ENCODE results near the gene CEP170.

Gene CEP170

GRCh38 chr1:243266231-243266630 is 11.2 kb upstream of the CEP170 start:
- no peak overlapping the region for H3K4me3 ChIP-seq (ENCODE audit: low read depth, low read length)
- no peaks in the 10 kb centered on the region for H3K4me1 ChIP-seq
- no peaks in the 10 kb centered on the region for H3K27me3 ChIP-seq (ENCODE audit: control insufficient read depth, insufficient read depth, low read length)
- H3K79me2 ChIP-seq = peaks cover 6% of the 10 kb centered on the region
- H3K27ac ChIP-seq = no peak overlapping the region
- H3K9ac ChIP-seq = no peak overlapping the region
- H3K9me3 ChIP-seq (ENCODE audit: control insufficient read depth, low read length) = no peaks in the 10 kb centered on the region
- TF ChIP-seq CTCF (IDR thresholded peaks at IDR 0.05) = no peak
- no peak overlapping the region for H3K4me2 ChIP-seq (ENCODE audit: low read length)
- no peaks in the 10 kb centered on the region for H3K36me3 ChIP-seq (ENCODE audit: control insufficient read depth, insufficient read depth, low read length)
- H2AFZ ChIP-seq = no peak overlapping the region

- Histone ChIP-seq H3K9me3 (ENCODE audit: control insufficient read depth, low read length) (no peaks in the 10 kb centered on the region), H3K4me1 (no peaks in the 10 kb centered on the region)
- TF ChIP-seq CTCF (IDR thresholded peaks at IDR 0.05) = no peak
Observed at GRCh38 chr1:243264717-243265116, 9.6 kb upstream of the CEP170 start.

GRCh38 chr1:243261390-243261789 is 6.3 kb upstream of the CEP170 start:
- Histone ChIP-seq H3K9ac (no peak overlapping the region), H3K27me3 (ENCODE audit: control insufficient read depth, insufficient read depth, low read length) (no peaks in the 10 kb centered on the region), H3K4me1 (no peaks in the 10 kb centered on the region), H3K4me3 (ENCODE audit: low read depth, low read length) (no peak overlapping the region), H3K4me2 (ENCODE audit: low read length) (no peak overlapping the region), H3K27ac (no peak overlapping the region), H2AFZ (no peak overlapping the region), H3K79me2 (peaks cover 8% of the 10 kb centered on the region), H3K9me3 (ENCODE audit: control insufficient read depth, low read length) (no peaks in the 10 kb centered on the region), H3K36me3 (ENCODE audit: control insufficient read depth, insufficient read depth, low read length) (no peaks in the 10 kb centered on the region)
- no peak for TF ChIP-seq CTCF (IDR thresholded peaks at IDR 0.05)

More at GRCh38 chr1:243264717-243265116, 9.6 kb upstream of the CEP170 start:
- no peak overlapping the region for H2AFZ ChIP-seq
- no peak overlapping the region for H3K9ac ChIP-seq
- no peak overlapping the region for H3K27ac ChIP-seq
- H3K4me2 ChIP-seq (ENCODE audit: low read length) = no peak overlapping the region
- H3K27me3 ChIP-seq (ENCODE audit: control insufficient read depth, insufficient read depth, low read length) = no peaks in the 10 kb centered on the region
- no peaks in the 10 kb centered on the region for H3K36me3 ChIP-seq (ENCODE audit: control insufficient read depth, insufficient read depth, low read length)
- H3K4me3 ChIP-seq (ENCODE audit: low read depth, low read length) = no peak overlapping the region
- H3K79me2 ChIP-seq = peaks cover 8% of the 10 kb centered on the region

GRCh38 chr1:243260221-243260880 is 5.3 kb upstream of the CEP170 start:
- Histone ChIP-seq H3K36me3 (ENCODE audit: control insufficient read depth, insufficient read depth, low read length) (no peaks in the 10 kb centered on the region), H3K4me2 (ENCODE audit: low read length) (no peak overlapping the region), H3K27ac (no peak overlapping the region), H3K4me3 (ENCODE audit: low read depth, low read length) (no peak overlapping the region), H3K27me3 (ENCODE audit: control insufficient read depth, insufficient read depth, low read length) (no peaks in the 10 kb centered on the region), H3K9ac (no peak overlapping the region), H3K4me1 (no peaks in the 10 kb centered on the region), H2AFZ (no peak overlapping the region), H3K9me3 (ENCODE audit: control insufficient read depth, low read length) (no peaks in the 10 kb centered on the region), H3K79me2 (peaks cover 8% of the 10 kb centered on the region)
- TF ChIP-seq CTCF (IDR thresholded peaks at IDR 0.05) = no peak

GRCh38 chr1:243258731-243259130 is 3.6 kb upstream of the CEP170 start:
- Histone ChIP-seq H2AFZ (no peak overlapping the region), H3K9me3 (ENCODE audit: control insufficient read depth, low read length) (no peaks in the 10 kb centered on the region), H3K4me1 (no peaks in the 10 kb centered on the region), H3K27ac (no peak overlapping the region), H3K36me3 (ENCODE audit: control insufficient read depth, insufficient read depth, low read length) (no peaks in the 10 kb centered on the region), H3K4me3 (ENCODE audit: low read depth, low read length) (no peak overlapping the region), H3K79me2 (peaks cover 5% of the 10 kb centered on the region), H3K9ac (no peak overlapping the region), H3K27me3 (ENCODE audit: control insufficient read depth, insufficient read depth, low read length) (no peaks in the 10 kb centered on the region), H3K4me2 (ENCODE audit: low read length) (no peak overlapping the region)
- no peak for TF ChIP-seq CTCF (IDR thresholded peaks at IDR 0.05)
